Measurements from ENCODE around the gene NMNAT3.
A peak's percentile ranks its signal among the peaks of the same experiment; 100 is the strongest.

NMNAT3 gene

GRCh38 chr3:139677388-139678155 lies at the start of gene NMNAT3:
Gene NMNAT3 (minus strand): TSS chr3:139677972. CDS start chr3:139627724, 50,248 bp downstream.
- DNase-seq = peak; percentile 88

- DNase-seq = no peak
Observed at GRCh38 chr3:139721370-139721769, 43.6 kb upstream of the NMNAT3 start.

GRCh38 chr3:139718415-139718814 lies 40.6 kb upstream of the NMNAT3 start:
- DNase-seq = no peak

DNA sequence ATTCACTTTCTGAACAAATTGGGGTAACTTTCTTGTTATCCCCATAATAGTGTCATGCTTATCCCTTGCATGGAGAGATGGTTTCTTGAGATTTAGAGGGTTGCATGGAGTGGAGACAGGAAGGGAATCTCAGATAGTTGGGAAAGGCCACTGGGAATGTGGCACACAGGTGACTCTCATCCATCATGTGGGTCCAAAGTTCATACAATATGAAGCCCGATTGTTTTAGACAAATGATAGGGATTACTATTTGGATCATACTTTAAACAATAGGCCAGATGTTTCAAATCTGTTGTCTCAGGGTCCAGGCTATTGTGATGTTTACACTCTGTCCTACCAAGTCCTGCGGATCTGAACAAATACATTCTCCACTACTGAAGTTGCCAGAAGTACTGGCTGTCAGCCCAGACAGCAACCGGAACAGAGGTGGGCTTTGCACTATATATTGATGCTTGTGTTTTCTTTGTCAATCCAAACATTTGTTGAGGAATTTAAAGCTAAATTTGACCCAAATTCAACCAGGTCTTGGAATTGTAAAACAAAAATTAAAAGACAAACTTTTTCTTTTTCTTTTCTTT lies 39.2 kb upstream of the NMNAT3 start:
- DNase-seq = no peak

DNA sequence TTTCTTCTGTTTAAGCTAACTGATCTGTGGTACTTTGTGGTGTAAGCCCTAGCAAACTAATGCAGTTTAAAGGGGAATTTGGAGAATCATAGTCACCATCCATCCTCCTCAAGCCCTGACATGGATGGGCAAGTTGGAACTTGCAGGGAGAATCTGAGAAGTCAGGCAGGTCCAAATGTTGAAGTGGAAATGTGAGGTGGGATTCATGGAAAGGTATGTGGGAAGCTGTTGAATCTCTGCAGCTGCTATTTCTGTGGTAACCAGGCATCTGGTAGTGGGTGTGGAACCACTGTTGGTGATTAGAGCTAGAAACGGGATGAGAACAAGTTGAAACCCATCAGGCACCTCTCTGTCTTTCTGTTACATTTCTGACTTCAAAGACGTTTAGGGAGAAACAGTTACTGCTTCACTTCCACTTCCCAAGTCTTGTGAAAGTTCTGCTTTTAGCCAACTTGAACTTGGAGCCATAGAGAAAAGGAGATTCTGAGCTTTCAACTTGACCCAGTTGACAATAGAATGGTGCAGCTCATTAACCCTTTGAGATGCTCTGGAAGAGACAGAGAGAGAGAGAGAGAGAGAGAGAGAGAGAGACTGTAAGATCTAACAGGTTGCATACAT lies 38.1 kb upstream of the NMNAT3 start:
- DNase-seq = no peak

- no peak for DNase-seq
Observed at GRCh38 chr3:139715166-139715565, 37.4 kb upstream of the NMNAT3 start.

GRCh38 chr3:139710212-139710611 lies 32.4 kb upstream of the NMNAT3 start:
- no peak for DNase-seq

GRCh38 chr3:139705631-139706030 lies 27.9 kb upstream of the NMNAT3 start:
- DNase-seq = no peak

- no peak for DNase-seq
Observed at GRCh38 chr3:139696314-139696604, 18.5 kb upstream of the NMNAT3 start.

- no peak for DNase-seq
Observed at GRCh38 chr3:139695426-139696313, 17.9 kb upstream of the NMNAT3 start.

DNA sequence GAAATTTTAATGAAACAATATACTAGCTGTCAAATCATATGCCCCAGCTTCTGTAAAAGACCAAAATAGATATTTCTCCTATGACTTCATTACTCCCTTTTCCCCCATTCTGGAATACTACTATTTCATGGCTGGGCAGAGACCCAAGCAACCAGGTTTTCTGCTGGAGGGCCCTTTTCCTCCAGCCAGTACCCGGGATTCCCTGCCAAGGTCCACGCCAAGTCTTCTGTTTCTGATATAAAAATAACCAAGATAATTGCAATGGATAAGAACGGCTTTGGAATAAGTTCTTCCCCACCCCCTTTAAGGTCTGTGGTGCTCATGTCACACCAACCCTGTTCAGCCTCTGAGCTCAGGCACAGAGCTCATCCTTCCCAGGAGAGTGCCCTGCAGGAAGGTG lies 17.2 kb upstream of the NMNAT3 start:
- DNase-seq = no peak

DNA sequence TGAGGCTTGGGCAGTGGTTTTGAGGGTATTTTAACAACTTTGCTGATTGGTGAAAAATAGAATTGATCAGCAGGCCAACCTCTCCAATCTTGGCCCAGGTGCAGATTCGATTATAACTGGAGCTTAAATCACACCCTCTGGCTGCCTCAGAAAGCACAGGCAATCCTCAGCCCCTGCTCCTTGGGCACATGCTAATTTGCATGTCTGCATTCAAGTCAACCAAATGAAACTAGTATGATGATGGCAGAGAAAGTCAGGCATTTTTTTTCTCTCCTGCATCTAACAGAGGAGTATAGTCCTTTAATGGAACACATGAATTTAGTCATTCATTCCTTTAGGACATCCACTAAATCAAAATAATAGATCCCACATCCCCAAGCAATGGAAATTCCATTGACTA lies 16.8 kb upstream of the NMNAT3 start:
- DNase-seq = no peak

DNA sequence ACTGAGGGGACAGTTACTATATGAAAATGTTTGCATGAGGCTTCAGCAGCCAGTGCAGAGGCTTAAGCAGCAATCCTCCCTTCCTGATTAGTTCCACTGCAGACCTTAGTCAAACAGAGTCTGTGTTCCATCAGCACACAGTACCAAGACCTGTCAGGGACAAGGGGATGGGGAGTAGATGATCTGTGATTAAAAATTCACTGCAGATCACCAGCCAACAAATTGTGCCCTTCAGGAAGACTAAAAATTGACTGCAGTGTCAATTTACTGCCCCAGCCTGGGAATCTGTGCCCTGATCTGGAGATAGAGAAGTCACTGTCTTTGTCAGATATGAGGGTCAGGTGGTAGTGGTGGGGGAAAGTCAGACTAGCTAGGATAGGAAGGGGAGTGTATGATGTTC lies 13.8 kb upstream of the NMNAT3 start:
- DNase-seq = no peak

- peak; percentile 37 for DNase-seq
Observed at GRCh38 chr3:139689708-139690228, 12.0 kb upstream of the NMNAT3 start.

- peak; percentile 53 for DNase-seq
Observed at GRCh38 chr3:139689122-139689521, 11.3 kb upstream of the NMNAT3 start.

DNA sequence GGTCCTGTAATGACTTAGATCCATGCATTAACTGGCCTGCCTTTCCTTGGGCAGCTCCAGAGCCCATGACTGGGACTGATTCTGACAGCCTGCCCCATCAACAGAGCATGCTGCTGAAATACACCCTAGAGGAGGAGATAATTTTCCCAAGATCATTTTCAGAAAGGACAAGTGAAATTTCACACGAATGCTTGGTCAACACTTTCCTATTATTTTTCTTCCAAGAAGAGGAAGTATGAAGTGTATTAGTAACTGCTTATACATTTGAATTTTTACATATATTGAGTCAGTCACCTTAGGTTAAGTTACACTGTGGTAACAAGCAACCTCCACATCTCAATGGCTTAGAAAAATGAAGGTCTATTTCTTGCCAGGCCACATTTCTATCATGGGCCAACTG lies 9.7 kb upstream of the NMNAT3 start:
- no peak for DNase-seq

DNA sequence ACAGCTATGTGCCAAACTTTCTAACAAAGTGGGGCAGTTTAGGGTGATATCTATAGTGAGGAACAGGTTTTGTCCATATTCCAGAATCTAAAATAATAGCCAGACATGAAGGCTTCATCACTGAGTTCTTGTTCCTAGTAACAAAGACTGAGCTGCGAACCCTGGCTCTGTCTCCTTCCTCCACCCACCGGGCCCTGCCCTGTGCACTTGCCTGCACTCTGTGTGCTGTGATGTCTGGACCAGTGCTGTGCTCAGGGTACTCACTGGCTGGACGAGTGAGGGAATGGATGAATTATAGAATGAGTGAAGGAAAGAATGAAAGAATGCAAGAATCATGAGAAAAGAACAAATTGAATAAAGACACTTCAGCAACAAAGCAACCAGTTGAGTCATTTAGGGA lies 8.9 kb upstream of the NMNAT3 start:
- no peak for DNase-seq

- DNase-seq = no peak
Observed at GRCh38 chr3:139686206-139686605, 8.4 kb upstream of the NMNAT3 start.

GRCh38 chr3:139679220-139679775 lies 1.5 kb upstream of the NMNAT3 start:
- DNase-seq = no peak

- no peak for DNase-seq
Observed at GRCh38 chr3:139676632-139677387, 962 bp downstream of the NMNAT3 start.

DNA sequence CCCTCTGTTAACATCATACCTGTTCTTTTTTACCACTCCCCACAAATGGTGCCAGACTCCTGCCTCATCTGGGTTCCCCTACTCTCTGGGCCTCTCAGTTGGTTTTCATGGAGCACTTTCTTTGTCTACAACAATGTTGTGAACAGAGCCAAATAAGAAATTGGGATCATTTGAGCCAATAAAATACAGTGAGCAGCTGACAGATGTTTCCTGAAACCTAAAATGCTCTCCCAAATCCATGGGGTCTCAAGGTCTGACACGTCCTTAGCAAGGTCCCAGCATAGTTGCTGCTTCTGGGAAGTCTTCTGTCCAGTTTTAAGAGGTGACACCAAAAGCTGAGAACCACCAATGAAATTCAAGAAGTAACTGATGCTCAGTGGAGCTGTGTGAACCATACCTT lies 1.7 kb downstream of the NMNAT3 start:
- DNase-seq = no peak

- no peak for DNase-seq
Observed at GRCh38 chr3:139675327-139675726, 2.4 kb downstream of the NMNAT3 start.
